Chondrocyte (in vitro differentiated cells): ENCODE data around the gene MEGF10. TPM values are rescaled to one million over a fixed set of nuclear protein-coding genes. Genes with fewer than 3 reads are reported as not detected.

Experiments
- DNase-seq: peaks from one replicate; pipeline ENCODE4 v3.0.0; 2021; ENCODE audit warnings: mixed read lengths, low spot score
- H3K27ac Mint-ChIP-seq: one replicate; pipeline ENCODE4 v1.8.0; 2021; ENCODE audit warnings: mild to moderate bottlenecking, moderate library complexity, mixed read lengths; ENCODE audit not compliant: unreplicated experiment
- H3K27me3 Mint-ChIP-seq: 2 replicates; pipeline ENCODE4 v1.8.0; 2021; ENCODE audit warnings: low read depth, mixed read lengths
- H3K36me3 Mint-ChIP-seq: 2 replicates; pipeline ENCODE4 v1.8.0; 2021; ENCODE audit warnings: low read depth, mixed read lengths
- H3K4me1 Mint-ChIP-seq: 2 replicates; pipeline ENCODE4 v1.8.0; 2021; ENCODE audit warnings: low read depth, mild to moderate bottlenecking, mixed read lengths
- H3K4me3 Mint-ChIP-seq: one replicate; pipeline ENCODE4 v1.8.0; 2021; ENCODE audit warnings: mild to moderate bottlenecking, moderate library complexity, mixed read lengths; ENCODE audit not compliant: unreplicated experiment
- H3K9me3 Mint-ChIP-seq: 2 replicates; pipeline ENCODE4 v1.8.0; 2021; ENCODE audit warnings: low read depth, mixed read lengths
- total RNA-seq: library from RNA; stranded (reverse); gene quantifications from 3 replicates; pipeline ENCODE4 v1.2.1, GENCODE V29; 2021
- TF ChIP-seq, protein P1 (sequence below): fragments of 200-600 bp; sonication (generic); IDR thresholded peaks from 2 replicates; pipeline ENCODE4 v1.5.0; 2021; ENCODE audit warnings: antibody characterized with exemption, mild to moderate bottlenecking, moderate library complexity

The MEGF10 gene
- total RNA-seq, 1 donor from 2014 or later = 6.6 TPM

DNA sequence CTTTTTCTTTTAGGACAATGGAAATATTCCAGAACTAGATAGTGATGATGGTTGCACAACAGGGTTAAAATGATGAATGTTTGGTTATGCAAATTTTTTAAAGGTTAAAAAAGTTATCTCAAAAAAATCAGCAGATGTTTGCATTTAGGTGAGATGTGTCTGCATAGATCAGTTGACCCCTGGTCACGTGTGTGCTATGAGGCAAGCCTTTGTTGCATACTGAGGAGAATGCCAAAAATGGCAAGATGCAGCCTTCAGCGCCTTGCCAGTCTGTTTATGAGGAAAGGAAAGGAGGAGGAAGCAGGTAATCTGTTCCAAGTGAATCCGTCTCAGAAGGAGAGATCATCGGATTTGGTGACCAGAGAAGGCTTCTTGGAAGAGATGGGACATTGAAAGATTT lies 11.9 kb downstream of the MEGF10 start:
- no peak for DNase-seq
- no peak overlapping the region for H3K4me3 Mint-ChIP-seq
- no peaks in the 10 kb centered on the region for H3K9me3 Mint-ChIP-seq
- peaks cover 2% of the 10 kb centered on the region for H3K36me3 Mint-ChIP-seq
- H3K27me3 Mint-ChIP-seq = no peaks in the 10 kb centered on the region
- TF ChIP-seq, protein P1, sequence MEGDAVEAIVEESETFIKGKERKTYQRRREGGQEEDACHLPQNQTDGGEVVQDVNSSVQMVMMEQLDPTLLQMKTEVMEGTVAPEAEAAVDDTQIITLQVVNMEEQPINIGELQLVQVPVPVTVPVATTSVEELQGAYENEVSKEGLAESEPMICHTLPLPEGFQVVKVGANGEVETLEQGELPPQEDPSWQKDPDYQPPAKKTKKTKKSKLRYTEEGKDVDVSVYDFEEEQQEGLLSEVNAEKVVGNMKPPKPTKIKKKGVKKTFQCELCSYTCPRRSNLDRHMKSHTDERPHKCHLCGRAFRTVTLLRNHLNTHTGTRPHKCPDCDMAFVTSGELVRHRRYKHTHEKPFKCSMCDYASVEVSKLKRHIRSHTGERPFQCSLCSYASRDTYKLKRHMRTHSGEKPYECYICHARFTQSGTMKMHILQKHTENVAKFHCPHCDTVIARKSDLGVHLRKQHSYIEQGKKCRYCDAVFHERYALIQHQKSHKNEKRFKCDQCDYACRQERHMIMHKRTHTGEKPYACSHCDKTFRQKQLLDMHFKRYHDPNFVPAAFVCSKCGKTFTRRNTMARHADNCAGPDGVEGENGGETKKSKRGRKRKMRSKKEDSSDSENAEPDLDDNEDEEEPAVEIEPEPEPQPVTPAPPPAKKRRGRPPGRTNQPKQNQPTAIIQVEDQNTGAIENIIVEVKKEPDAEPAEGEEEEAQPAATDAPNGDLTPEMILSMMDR = no peak
- peaks cover 27% of the 10 kb centered on the region for H3K4me1 Mint-ChIP-seq
- H3K27ac Mint-ChIP-seq = no peak overlapping the region

DNA sequence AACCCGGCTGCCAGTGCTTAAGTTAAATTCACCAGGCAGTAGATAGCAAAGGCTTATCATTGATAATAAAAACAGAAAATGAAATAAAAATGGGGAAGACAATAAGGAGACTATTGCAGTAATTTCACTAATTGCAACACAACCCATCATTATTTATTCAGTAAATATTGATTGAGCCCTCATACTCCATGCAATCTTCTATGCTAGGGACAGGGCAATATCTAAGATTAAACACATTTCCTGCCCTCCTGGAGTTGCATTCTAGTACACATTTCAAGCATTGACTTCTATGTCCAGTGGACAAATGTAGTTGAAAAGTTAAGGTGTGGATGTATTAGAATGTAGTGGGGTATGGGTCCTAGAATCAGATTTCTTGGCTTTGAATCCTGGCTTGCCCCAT lies 12.8 kb downstream of the MEGF10 start:
- Mint-ChIP-seq H3K27ac (no peak overlapping the region), H3K9me3 (peaks cover 3% of the 10 kb centered on the region), H3K27me3 (no peaks in the 10 kb centered on the region), H3K4me3 (no peak overlapping the region), H3K4me1 (peaks cover 27% of the 10 kb centered on the region), H3K36me3 (peaks cover 2% of the 10 kb centered on the region)
- DNase-seq = no peak
- TF ChIP-seq, protein P1 = no peak

DNA sequence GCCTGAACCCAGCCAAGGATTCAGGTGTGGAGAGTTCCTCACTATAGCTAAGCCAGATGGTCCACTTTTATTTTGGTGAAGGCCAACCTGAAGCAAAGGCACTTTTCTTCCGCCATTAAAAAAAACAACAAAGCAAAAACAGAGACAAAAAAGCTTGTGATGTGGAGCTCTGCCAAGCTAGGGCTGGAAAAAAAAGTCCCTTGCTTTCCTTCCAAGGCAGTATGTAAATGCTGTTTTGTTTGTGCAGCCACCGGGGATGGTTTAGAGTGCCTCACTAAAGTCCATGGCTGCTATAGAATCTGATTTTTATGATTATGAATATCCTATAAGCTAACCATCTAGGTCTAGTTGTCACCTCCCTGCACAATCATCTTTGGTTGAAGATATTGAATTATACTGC lies 14.9 kb downstream of the MEGF10 start:
- Mint-ChIP-seq H3K9me3 (peaks cover 3% of the 10 kb centered on the region), H3K4me1 (peaks cover 31% of the 10 kb centered on the region), H3K27ac (no peak overlapping the region), H3K27me3 (no peaks in the 10 kb centered on the region), H3K4me3 (no peak overlapping the region), H3K36me3 (peaks cover 2% of the 10 kb centered on the region)
- DNase-seq = no peak
- TF ChIP-seq, protein P1 = no peak

DNA sequence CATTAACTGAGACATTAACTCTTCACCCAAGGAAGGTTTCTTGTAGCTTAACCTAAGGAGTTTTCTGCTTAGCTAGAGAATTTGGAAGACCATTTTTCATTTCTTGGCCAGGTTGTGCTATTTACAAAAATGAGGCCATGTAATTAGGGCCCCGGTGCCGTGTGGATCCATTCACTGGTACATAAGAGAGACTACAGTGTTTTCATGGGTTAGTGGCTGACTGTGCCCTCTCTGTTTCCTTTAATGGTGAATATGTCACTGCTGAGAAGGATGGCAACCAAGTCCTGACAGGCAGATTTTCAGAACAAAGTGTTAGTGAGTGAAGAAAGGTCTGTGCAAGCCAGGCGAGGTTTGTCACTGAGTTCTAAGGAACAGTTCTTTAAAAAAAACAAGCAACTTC lies 15.4 kb downstream of the MEGF10 start:
- no peak overlapping the region for H3K4me3 Mint-ChIP-seq
- TF ChIP-seq, protein P1 = no peak
- peaks cover 3% of the 10 kb centered on the region for H3K9me3 Mint-ChIP-seq
- peaks cover 2% of the 10 kb centered on the region for H3K36me3 Mint-ChIP-seq
- H3K27me3 Mint-ChIP-seq = no peaks in the 10 kb centered on the region
- peaks cover 36% of the 10 kb centered on the region for H3K4me1 Mint-ChIP-seq
- H3K27ac Mint-ChIP-seq = no peak overlapping the region
- no peak for DNase-seq

DNA sequence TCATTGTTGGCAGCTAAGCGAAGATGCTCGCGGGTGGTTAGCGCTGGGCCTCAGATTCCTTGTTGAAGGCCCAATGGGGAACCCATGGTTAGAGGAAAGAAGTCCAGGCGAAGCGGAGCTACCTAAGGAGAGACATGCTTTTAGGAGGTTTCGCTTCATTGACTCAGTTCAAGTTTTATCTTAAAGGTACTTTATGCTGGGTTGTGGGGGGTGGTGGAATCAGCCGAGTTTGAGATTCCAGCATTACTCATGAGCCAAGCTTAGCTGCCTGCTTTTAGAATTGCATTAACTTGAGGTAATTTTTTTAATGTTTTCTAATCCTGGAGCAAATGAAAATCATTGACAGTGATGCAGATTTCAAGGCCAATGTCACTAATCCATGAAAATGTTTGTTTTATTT lies 16.1 kb downstream of the MEGF10 start:
- Mint-ChIP-seq H3K27ac (no peak overlapping the region), H3K27me3 (no peaks in the 10 kb centered on the region), H3K36me3 (peaks cover 2% of the 10 kb centered on the region), H3K4me3 (no peak overlapping the region), H3K9me3 (peaks cover 3% of the 10 kb centered on the region), H3K4me1 (peaks cover 43% of the 10 kb centered on the region)
- DNase-seq = no peak
- TF ChIP-seq, protein P1 = no peak
